ENCODE measurements around the gene SCAF1. TPM values are rescaled to one million over a fixed set of nuclear protein-coding genes. Genes with fewer than 3 reads are reported as not detected.
A peak's percentile ranks its signal among the peaks of the same experiment; 100 is the strongest.

SCAF1 gene
- total RNA-seq, 1 donor from 2014 or later = 84.4 TPM

GRCh38 chr19:49690079-49690655 lies 48.2 kb downstream of the SCAF1 start:
- DNase-seq = no peak
- no peak for TF ChIP-seq CTCF (IDR thresholded peaks at IDR 0.05; ENCODE audit: partially characterized antibody, unreplicated experiment)
- Mint-ChIP-seq H3K27me3 (ENCODE audit: unreplicated experiment) (peaks cover 20% of the 10 kb centered on the region), H3K36me3 (ENCODE audit: unreplicated experiment) (no peaks in the 10 kb centered on the region), H3K27ac (ENCODE audit: unreplicated experiment) (peak overlapping the region; percentile 98), H3K9me3 (ENCODE audit: unreplicated experiment) (peaks cover 19% of the 10 kb centered on the region), H3K4me1 (ENCODE audit: low read depth, unreplicated experiment) (peaks cover 10% of the 10 kb centered on the region), H3K4me3 (ENCODE audit: unreplicated experiment) (peak overlapping the region; percentile 99)

- no peak for TF ChIP-seq CTCF (IDR thresholded peaks at IDR 0.05; ENCODE audit: partially characterized antibody, unreplicated experiment)
- Mint-ChIP-seq H3K4me3 (ENCODE audit: unreplicated experiment) (peak within 1 kb of the TSS; percentile 99), H3K27ac (ENCODE audit: unreplicated experiment) (peak within 1 kb of the TSS; percentile 98), H3K36me3 (ENCODE audit: unreplicated experiment) (no peaks in the 10 kb centered on the region), H3K4me1 (ENCODE audit: low read depth, unreplicated experiment) (peaks cover 10% of the 10 kb centered on the region), H3K27me3 (ENCODE audit: unreplicated experiment) (peaks cover 18% of the 10 kb centered on the region), H3K9me3 (ENCODE audit: unreplicated experiment) (peaks cover 17% of the 10 kb centered on the region)
- peak; percentile 93 for DNase-seq
Observed at GRCh38 chr19:49690656-49691242, 48.7 kb downstream of the SCAF1 start, which contains the start of gene CPT1C. Gene CPT1C, plus strand, starts transcription at chr19:49691116. Its CDS starts 1,137 bp downstream, at chr19:49692253.

- peak overlapping the region; percentile 98 for H3K27ac Mint-ChIP-seq (ENCODE audit: unreplicated experiment)
- DNase-seq = peak; percentile 94
- TF ChIP-seq CTCF (IDR thresholded peaks at IDR 0.05; ENCODE audit: partially characterized antibody, unreplicated experiment) = no peak
- H3K36me3 Mint-ChIP-seq (ENCODE audit: unreplicated experiment) = no peaks in the 10 kb centered on the region
- peaks cover 10% of the 10 kb centered on the region for H3K4me1 Mint-ChIP-seq (ENCODE audit: low read depth, unreplicated experiment)
- peaks cover 15% of the 10 kb centered on the region for H3K27me3 Mint-ChIP-seq (ENCODE audit: unreplicated experiment)
- peak overlapping the region; percentile 99 for H3K4me3 Mint-ChIP-seq (ENCODE audit: unreplicated experiment)
- H3K9me3 Mint-ChIP-seq (ENCODE audit: unreplicated experiment) = peaks cover 17% of the 10 kb centered on the region
Observed at GRCh38 chr19:49691243-49692146, 49.5 kb downstream of the SCAF1 start.

- peaks cover 16% of the 10 kb centered on the region for H3K9me3 Mint-ChIP-seq (ENCODE audit: unreplicated experiment)
- TF ChIP-seq CTCF (IDR thresholded peaks at IDR 0.05; ENCODE audit: partially characterized antibody, unreplicated experiment) = no peak
- no peak for DNase-seq
- H3K4me3 Mint-ChIP-seq (ENCODE audit: unreplicated experiment) = peak overlapping the region; percentile 99
- peaks cover 15% of the 10 kb centered on the region for H3K27me3 Mint-ChIP-seq (ENCODE audit: unreplicated experiment)
- no peaks in the 10 kb centered on the region for H3K36me3 Mint-ChIP-seq (ENCODE audit: unreplicated experiment)
- H3K4me1 Mint-ChIP-seq (ENCODE audit: low read depth, unreplicated experiment) = peaks cover 10% of the 10 kb centered on the region
- H3K27ac Mint-ChIP-seq (ENCODE audit: unreplicated experiment) = peak overlapping the region; percentile 17
Observed at GRCh38 chr19:49692147-49692506, 50.1 kb downstream of the SCAF1 start.
